SK-N-SH (cell line): ENCODE data around the gene RAD51B. TPM values are rescaled to one million over a fixed set of nuclear protein-coding genes. Genes with fewer than 3 reads are reported as not detected.

ENCODE experiments used
- CTCF ChIA-PET: fragments of 300-600, 350-600 bp; formaldehyde crosslinking; extraction: SDS; loops from one replicate; lab custom pipeline; 2021; lab: Yijun Ruan, JAX
- POLR2A ChIA-PET: fragments of 350-600 bp; sonication (Branson Sonifier 250); formaldehyde crosslinking; extraction: SDS; loops from one replicate; lab custom pipeline; 2020; ENCODE audit warnings: antibody characterized with exemption, inconsistent platforms; lab: Yijun Ruan, JAX
- DNase-seq: peaks from one replicate; pipeline ENCODE4 v3.0.0; 2012
- H2AFZ ChIP-seq: fragments of 200-600 bp; sonication (generic); 2 replicates; pipeline ENCODE4 v1.8.1; 2016; ENCODE audit warnings: antibody characterized with exemption, mild to moderate bottlenecking, low read depth
- H3F3A ChIP-seq: fragments of 200-600 bp; sonication (generic); replicated peaks from 2 replicates; pipeline ENCODE3; 2016; ENCODE audit warnings: antibody characterized with exemption, mild to moderate bottlenecking; ENCODE audit not compliant: insufficient read depth
- H3K27ac ChIP-seq, 2 experiments: fragments of 200-500 bp in 1 of 2; fragments of 200-600 bp in 1 of 2; sonication (Bioruptor generic) in 1 of 2; sonication (generic), shearing (Covaris generic) in 1 of 2; 2 replicates each; pipeline versions ENCODE4 v1.5.1 to v1.6.1; 2014 to 2016; ENCODE audit warnings: low read depth in 2 of 2, inconsistent platforms in 1 of 2, low read length in 1 of 2, mild to moderate bottlenecking in 1 of 2, mixed read lengths in 1 of 2
- H3K27me3 ChIP-seq: fragments of 200-600 bp; sonication (generic), shearing (Covaris generic); 2 replicates; pipeline ENCODE4 v1.6.1; 2016; ENCODE audit warnings: mixed run types; ENCODE audit not compliant: insufficient read depth
- H3K36me3 ChIP-seq, 2 experiments: fragments of 200-500 bp in 1 of 2; fragments of 200-600 bp in 1 of 2; sonication (Bioruptor generic) in 1 of 2; sonication (generic) in 1 of 2; replicated peaks in 1 of 2; 2 replicates each; pipeline versions ENCODE3 to v1.5.1; 2014 to 2016; ENCODE audit warnings: low read length in 1 of 2, mild to moderate bottlenecking in 1 of 2; ENCODE audit not compliant: insufficient read depth in 2 of 2, control insufficient read depth in 1 of 2
- H3K4me1 ChIP-seq, 2 experiments: fragments of 200-500 bp in 1 of 2; fragments of 200-600 bp in 1 of 2; sonication (Bioruptor generic) in 1 of 2; sonication (generic), shearing (Covaris generic) in 1 of 2; 2 replicates each; pipeline versions ENCODE4 v1.5.1 to v1.6.1; 2014 to 2016; ENCODE audit warnings: low read depth in 1 of 2, low read length in 1 of 2, mixed run types in 1 of 2; ENCODE audit not compliant: insufficient read depth in 2 of 2, control insufficient read depth in 1 of 2
- H3K4me2 ChIP-seq: fragments of 200-600 bp; sonication (generic), shearing (Covaris generic); 2 replicates; pipeline ENCODE4 v1.6.1; 2017; ENCODE audit warnings: mixed run types
- H3K4me3 ChIP-seq, 2 experiments: fragments of 200-500 bp in 1 of 2; fragments of 200-600 bp in 1 of 2; sonication (Bioruptor generic) in 1 of 2; sonication (generic), shearing (Covaris generic) in 1 of 2; 2 replicates each; pipeline versions ENCODE4 v1.5.1 to v1.8.1; 2014 to 2016; ENCODE audit warnings: low read depth in 2 of 2, inconsistent platforms in 1 of 2, low read length in 1 of 2, mild to moderate bottlenecking in 1 of 2, mixed read lengths in 1 of 2, moderate library complexity in 1 of 2
- H3K79me2 ChIP-seq: fragments of 200-600 bp; sonication (generic); 2 replicates; pipeline ENCODE4 v1.8.1; 2017; ENCODE audit warnings: mild to moderate bottlenecking; ENCODE audit not compliant: insufficient read depth
- H3K9ac ChIP-seq: fragments of 200-600 bp; sonication (generic); 2 replicates; pipeline ENCODE4 v1.6.1; 2017; ENCODE audit warnings: mixed run types
- H3K9me2 ChIP-seq: fragments of 200-600 bp; sonication (generic); 2 replicates; pipeline ENCODE4 v1.6.1; 2017; ENCODE audit warnings: mixed run types
- H3K9me3 ChIP-seq: fragments of 200-600 bp; sonication (generic); 2 replicates; pipeline ENCODE4 v1.6.1; 2017; ENCODE audit warnings: mixed run types, mild to moderate bottlenecking, moderate library complexity
- H4K20me1 ChIP-seq: fragments of 200-600 bp; sonication (generic); 2 replicates; pipeline ENCODE4 v1.6.1; 2017; ENCODE audit warnings: mild to moderate bottlenecking, mixed run types; ENCODE audit not compliant: insufficient read depth
- CHD2 ChIP-seq: fragments of 150-350 bp; IDR thresholded peaks from 2 replicates; pipeline ENCODE4 v1.6.1; 2018; ENCODE audit warnings: low read length; ENCODE audit not compliant: partially characterized antibody
- EP300 ChIP-seq, 2 experiments: IDR thresholded peaks; 2 replicates each; pipeline versions ENCODE4 v1.4.0 to v1.6.1; 2012; ENCODE audit warnings: borderline replicate concordance in 1 of 2, low read depth in 1 of 2, low read length in 1 of 2
- FOSL2 ChIP-seq: IDR thresholded peaks from 2 replicates; pipeline ENCODE4 v1.4.0; 2012; ENCODE audit warnings: low read depth, mild to moderate bottlenecking, moderate library complexity, borderline replicate concordance
- MAX ChIP-seq: IDR thresholded peaks from 2 replicates; pipeline ENCODE4 v1.4.0; 2012; ENCODE audit warnings: low read depth
- NFIC ChIP-seq: IDR thresholded peaks from 2 replicates; pipeline ENCODE4 v1.4.0; 2012; ENCODE audit warnings: borderline replicate concordance
- NRF1 ChIP-seq: IDR thresholded peaks from 2 replicates; pipeline ENCODE4 v1.6.1; 2012; ENCODE audit warnings: low read depth, mild to moderate bottlenecking, low read length
- RAD21 ChIP-seq: IDR thresholded peaks from 2 replicates; pipeline ENCODE4 v1.6.1; 2012; ENCODE audit warnings: mild to moderate bottlenecking, low read length
- RXRA ChIP-seq: IDR thresholded peaks from 2 replicates; pipeline ENCODE4 v1.4.0; 2012; ENCODE audit warnings: low read depth, mild to moderate bottlenecking, borderline replicate concordance
- SMC3 ChIP-seq: IDR thresholded peaks from 2 replicates; pipeline ENCODE4 v1.6.1; 2012; ENCODE audit warnings: low read depth, low read length, improper control_type of control experiment
- TCF12 ChIP-seq: IDR thresholded peaks from 2 replicates; pipeline ENCODE4 v1.4.0; 2012
- TEAD4 ChIP-seq: IDR thresholded peaks from 2 replicates; pipeline ENCODE4 v1.4.0; 2012; ENCODE audit warnings: mild to moderate bottlenecking, borderline replicate concordance; ENCODE audit not compliant: insufficient read depth
- ZBTB33 ChIP-seq: IDR thresholded peaks from 2 replicates; pipeline ENCODE4 v1.4.0; 2012; ENCODE audit warnings: low read depth, borderline replicate concordance
- WGBS: methylation state at CpG from one replicate; pipeline ENCODE4 v1.1.6; 2017; ENCODE audit warnings: low lambda C conversion rate; 5-methylcytosine and 5-hydroxymethylcytosine counted together
- polyA plus RNA-seq, 3 experiments: library from polyadenylated mRNA; depleted of rRNA; stranded (reverse); fragments of >200 nt; gene quantifications; 2 replicates each; pipeline ENCODE4 v1.2.3, GENCODE V29; 2012
- TF ChIP-seq, protein P1 (sequence below): IDR thresholded peaks from 2 replicates; pipeline ENCODE4; 2012
- TF ChIP-seq, protein P2 (sequence below): IDR thresholded peaks from 2 replicates; pipeline ENCODE4 v1.4.0; 2012; ENCODE audit warnings: low read depth, borderline replicate concordance

Gene RAD51B
- polyA plus RNA-seq, 1 of the 3 experiments (the other 2 are of a cell fraction): 6.0 TPM

DNA sequence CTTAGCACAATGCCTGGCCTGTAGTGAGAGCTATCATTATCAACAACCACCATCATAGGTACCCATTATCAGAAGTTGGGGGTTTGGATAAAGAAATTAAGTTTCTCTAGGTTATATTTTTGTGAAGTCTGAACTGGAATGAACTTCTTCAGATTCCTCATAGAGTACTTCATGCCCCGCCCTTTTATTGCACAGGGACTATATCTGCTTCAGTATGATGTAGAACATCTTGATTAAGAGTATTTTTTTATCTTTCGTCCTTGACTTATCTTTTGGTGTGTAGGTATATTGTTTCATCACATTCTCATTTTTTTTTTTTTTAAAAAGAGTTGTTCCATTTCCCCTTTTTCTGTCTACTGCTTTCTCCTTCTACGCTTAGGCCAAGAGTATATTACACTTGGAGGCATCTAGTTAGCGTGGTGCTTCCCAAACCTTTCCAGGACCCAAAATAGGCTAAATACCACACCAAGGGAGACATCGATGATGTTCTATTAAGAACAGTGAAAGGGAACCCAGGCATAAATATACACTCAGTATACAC lies 505.8 kb downstream of the RAD51B start:
- H4K20me1 ChIP-seq: no peaks in the 10 kb centered on the region
- no peaks in the 10 kb centered on the region for H3K79me2 ChIP-seq
- no peaks in the 10 kb centered on the region for H3K9me3 ChIP-seq
- no peak overlapping the region for H3K27ac ChIP-seq
- H3K4me1 ChIP-seq: no peaks in the 10 kb centered on the region
- H3F3A ChIP-seq: no peaks in the 10 kb centered on the region
- no peak overlapping the region for H2AFZ ChIP-seq
- H3K27me3 ChIP-seq: no peaks in the 10 kb centered on the region
- TF ChIP-seq TEAD4 (no peak), SMC3 (no peak), NFIC (no peak), TCF12 (no peak), MAX (no peak), ZBTB33 (no peak), FOSL2 (no peak)
- TF ChIP-seq, protein P1, sequence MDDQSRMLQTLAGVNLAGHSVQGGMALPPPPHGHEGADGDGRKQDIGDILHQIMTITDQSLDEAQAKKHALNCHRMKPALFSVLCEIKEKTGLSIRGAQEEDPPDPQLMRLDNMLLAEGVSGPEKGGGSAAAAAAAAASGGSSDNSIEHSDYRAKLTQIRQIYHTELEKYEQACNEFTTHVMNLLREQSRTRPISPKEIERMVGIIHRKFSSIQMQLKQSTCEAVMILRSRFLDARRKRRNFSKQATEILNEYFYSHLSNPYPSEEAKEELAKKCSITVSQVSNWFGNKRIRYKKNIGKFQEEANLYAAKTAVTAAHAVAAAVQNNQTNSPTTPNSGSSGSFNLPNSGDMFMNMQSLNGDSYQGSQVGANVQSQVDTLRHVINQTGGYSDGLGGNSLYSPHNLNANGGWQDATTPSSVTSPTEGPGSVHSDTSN: no peak
- H3K36me3 ChIP-seq: no peaks in the 10 kb centered on the region
- no peak overlapping the region for H3K9ac ChIP-seq
- ChIA-PET POLR2A (no interaction called here), CTCF (no interaction called here)
- H3K4me3 ChIP-seq: no peak overlapping the region
- DNase-seq: no peak
- H3K9me2 ChIP-seq: no peaks in the 10 kb centered on the region
- WGBS: 94% methylated on average over 5 of the region's 5 CpGs
- no peak overlapping the region for H3K4me2 ChIP-seq

DNA sequence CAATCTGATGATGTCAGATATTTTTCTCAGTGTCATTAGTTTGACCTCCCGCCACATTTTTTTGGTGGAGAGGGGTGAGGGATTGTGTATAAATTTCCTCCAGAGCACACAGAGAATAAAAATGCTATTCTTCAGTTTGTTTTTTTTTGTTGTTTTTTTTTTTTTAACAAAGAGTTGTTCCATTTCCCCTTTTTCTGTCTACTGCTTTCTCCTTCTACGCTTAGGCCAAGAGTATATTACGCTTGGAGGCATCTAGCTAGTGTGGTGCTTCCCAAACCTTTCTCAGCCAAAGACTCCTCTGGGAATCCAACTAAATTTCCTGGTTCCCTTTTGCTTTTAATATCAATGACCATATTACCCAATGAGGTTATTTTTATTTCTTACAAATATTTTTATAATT lies 507.7 kb downstream of the RAD51B start:
- POLR2A ChIA-PET: no interaction called here
- Histone ChIP-seq H3K4me3 (no peak overlapping the region), H3K9me2 (no peaks in the 10 kb centered on the region), H3K4me1 (peaks cover 0 to 3% of the 10 kb centered on the region in 2 experiments; a peak in 2 of 4 replicates), H2AFZ (no peak overlapping the region), H3K27ac (no peak overlapping the region), H3K36me3 (no peaks in the 10 kb centered on the region), H3K9me3 (no peaks in the 10 kb centered on the region), H3F3A (no peaks in the 10 kb centered on the region), H4K20me1 (no peaks in the 10 kb centered on the region), H3K27me3 (no peaks in the 10 kb centered on the region), H3K9ac (no peak overlapping the region), H3K4me2 (no peak overlapping the region), H3K79me2 (no peaks in the 10 kb centered on the region)
- TF ChIP-seq CHD2 (no peak), NRF1 (no peak), RXRA (no peak), RAD21 (no peak), EP300 (IDR thresholded peaks at IDR 0.05; ENCODE audit: borderline replicate concordance in 1 of 2, low read depth in 1 of 2, low read length in 1 of 2) (no peak)
- TF ChIP-seq, protein P2, sequence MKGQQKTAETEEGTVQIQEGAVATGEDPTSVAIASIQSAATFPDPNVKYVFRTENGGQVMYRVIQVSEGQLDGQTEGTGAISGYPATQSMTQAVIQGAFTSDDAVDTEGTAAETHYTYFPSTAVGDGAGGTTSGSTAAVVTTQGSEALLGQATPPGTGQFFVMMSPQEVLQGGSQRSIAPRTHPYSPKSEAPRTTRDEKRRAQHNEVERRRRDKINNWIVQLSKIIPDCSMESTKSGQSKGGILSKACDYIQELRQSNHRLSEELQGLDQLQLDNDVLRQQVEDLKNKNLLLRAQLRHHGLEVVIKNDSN: no peak
- DNase-seq: no peak
- WGBS: 95% methylated on average over 3 of the region's 3 CpGs
- CTCF ChIA-PET: no interaction called here
